H9 (cell line): ENCODE measurements around the gene CNNM1. TPM values are rescaled to one million over a fixed set of nuclear protein-coding genes. Genes with fewer than 3 reads are reported as not detected.

Source experiments
- DNase-seq: peaks from one replicate; pipeline ENCODE4 v3.0.0-alpha.2; 2017
- H2AFZ ChIP-seq: one replicate; pipeline ENCODE4 v1.6.1; 2013; ENCODE audit warnings: mild to moderate bottlenecking, low read length, control low read depth, moderate library complexity
- H2AK5ac ChIP-seq: 2 replicates; pipeline ENCODE4 v1.6.1; 2013; ENCODE audit warnings: low read length, control low read depth, mixed read lengths; ENCODE audit not compliant: insufficient read length
- H2BK120ac ChIP-seq: one replicate; pipeline ENCODE4 v1.6.1; 2013; ENCODE audit warnings: low read depth, mild to moderate bottlenecking, low read length, control low read depth, inconsistent platforms; ENCODE audit not compliant: poor library complexity, severe bottlenecking
- H2BK12ac ChIP-seq: 2 replicates; pipeline ENCODE4 v1.6.1; 2013; ENCODE audit warnings: low read length, control low read depth, mixed read lengths, low read depth; ENCODE audit not compliant: insufficient read length
- H2BK15ac ChIP-seq: 2 replicates; pipeline ENCODE4 v1.6.1; 2013; ENCODE audit warnings: low read depth, low read length, control low read depth
- H2BK20ac ChIP-seq: one replicate; pipeline ENCODE4 v1.6.1; 2013; ENCODE audit warnings: low read depth, mild to moderate bottlenecking, low read length, control low read depth, inconsistent platforms; ENCODE audit not compliant: poor library complexity, severe bottlenecking
- H2BK5ac ChIP-seq: 2 replicates; pipeline ENCODE4 v1.6.1; 2013; ENCODE audit warnings: low read length, control low read depth, mixed read lengths; ENCODE audit not compliant: insufficient read length
- H3K14ac ChIP-seq: 2 replicates; pipeline ENCODE4 v1.6.1; 2013; ENCODE audit warnings: low read length, control low read depth; ENCODE audit not compliant: insufficient read depth
- H3K18ac ChIP-seq: 2 replicates; pipeline ENCODE4 v1.6.1; 2013; ENCODE audit warnings: low read depth, mild to moderate bottlenecking, mixed read lengths, low read length, control low read depth; ENCODE audit not compliant: insufficient read length
- H3K23ac ChIP-seq: 2 replicates; pipeline ENCODE4 v1.6.1; 2013; ENCODE audit warnings: low read length, control low read depth, mixed read lengths, low read depth; ENCODE audit not compliant: insufficient read length
- H3K23me2 ChIP-seq: 2 replicates; pipeline ENCODE4 v1.6.1; 2013; ENCODE audit warnings: low read depth, mild to moderate bottlenecking, mixed read lengths, low read length, control low read depth; ENCODE audit not compliant: insufficient read length, poor library complexity, severe bottlenecking
- H3K27ac ChIP-seq: 2 replicates; pipeline ENCODE4 v1.5.1; 2013; ENCODE audit warnings: low read length, control low read depth, mixed read lengths, low read depth; ENCODE audit not compliant: insufficient read length
- H3K27me3 ChIP-seq: 2 replicates; pipeline ENCODE4 v1.6.1; 2013; ENCODE audit warnings: low read length, control low read depth, inconsistent platforms; ENCODE audit not compliant: insufficient read depth
- H3K4ac ChIP-seq: 2 replicates; pipeline ENCODE4 v1.6.1; 2013; ENCODE audit warnings: low read depth, mild to moderate bottlenecking, control low read depth, inconsistent platforms, low read length, moderate library complexity
- H3K4me1 ChIP-seq: 2 replicates; pipeline ENCODE4 v1.6.1; 2013; ENCODE audit warnings: low read length, control low read depth, inconsistent platforms; ENCODE audit not compliant: insufficient read depth
- H3K4me2 ChIP-seq: 2 replicates; pipeline ENCODE4 v1.6.1; 2013; ENCODE audit warnings: low read length, control low read depth, mixed read lengths; ENCODE audit not compliant: insufficient read length, insufficient read depth
- H3K56ac ChIP-seq: 2 replicates; pipeline ENCODE4 v1.6.1; 2013; ENCODE audit warnings: low read depth, mild to moderate bottlenecking, mixed read lengths, low read length, control low read depth; ENCODE audit not compliant: insufficient read length
- H3K79me1 ChIP-seq: 2 replicates; pipeline ENCODE4 v1.6.1; 2013; ENCODE audit warnings: low read depth, mild to moderate bottlenecking, moderate library complexity, low read length, control low read depth, inconsistent platforms; ENCODE audit not compliant: insufficient read depth, poor library complexity, severe bottlenecking
- H3K79me2 ChIP-seq: 2 replicates; pipeline ENCODE4 v1.6.1; 2013; ENCODE audit warnings: low read length, control low read depth, inconsistent platforms; ENCODE audit not compliant: insufficient read depth
- H3K9ac ChIP-seq: 2 replicates; pipeline ENCODE4 v1.6.1; 2013; ENCODE audit warnings: low read length, control low read depth, mixed read lengths; ENCODE audit not compliant: insufficient read length; ENCODE audit errors: extremely low read depth
- H3K9me3 ChIP-seq: one replicate; pipeline ENCODE4 v1.6.1; 2013; ENCODE audit warnings: low read depth, low read length, inconsistent platforms; ENCODE audit not compliant: control insufficient read depth
- H3T11ph ChIP-seq: one replicate; pipeline ENCODE4 v1.6.1; 2013; ENCODE audit warnings: mild to moderate bottlenecking, low read length, control low read depth, inconsistent platforms
- H4K20me1 ChIP-seq: one replicate; pipeline ENCODE4 v1.6.1; 2013; ENCODE audit not compliant: control insufficient read depth, insufficient read length, insufficient read depth
- H4K5ac ChIP-seq: 2 replicates; pipeline ENCODE4 v1.6.1; 2013; ENCODE audit warnings: low read depth, mild to moderate bottlenecking, mixed read lengths, low read length, control low read depth; ENCODE audit not compliant: insufficient read length
- H4K8ac ChIP-seq: replicated peaks from 2 replicates; pipeline ENCODE4 v1.6.1; 2013; ENCODE audit warnings: low read length, control low read depth, mixed read lengths, low read depth; ENCODE audit not compliant: insufficient read length
- H4K91ac ChIP-seq: 2 replicates; pipeline ENCODE4 v1.6.1; 2013; ENCODE audit warnings: low read depth, mild to moderate bottlenecking, moderate library complexity, mixed read lengths, low read length, control low read depth; ENCODE audit not compliant: insufficient read length
- H3K27ac Mint-ChIP-seq, 3 experiments: 2 replicates in 2 of 3; 3 replicates in 1 of 3; pipeline ENCODE4 v1.8.0; 2020 to 2021; ENCODE audit warnings: mixed read lengths in 3 of 3, mild to moderate bottlenecking in 1 of 3, moderate library complexity in 1 of 3
- H3K27me3 Mint-ChIP-seq: 2 replicates; pipeline ENCODE4 v1.8.0; 2021; ENCODE audit warnings: low read depth, mild to moderate bottlenecking, moderate library complexity, mixed read lengths
- H3K36me3 Mint-ChIP-seq, 3 experiments: 2 replicates in 2 of 3; 3 replicates in 1 of 3; pipeline ENCODE4 v1.8.0; 2020 to 2021; ENCODE audit warnings: low read depth in 3 of 3, mixed read lengths in 3 of 3; ENCODE audit not compliant: insufficient read depth in 1 of 3
- H3K4me1 Mint-ChIP-seq, 2 experiments: 2 replicates each; pipeline ENCODE4 v1.8.0; 2020; ENCODE audit warnings: mixed read lengths in 2 of 2
- H3K4me3 Mint-ChIP-seq, 2 experiments: 2 replicates in 1 of 2; 3 replicates in 1 of 2; pipeline ENCODE4 v1.8.0; 2020 to 2021; ENCODE audit warnings: mild to moderate bottlenecking in 2 of 2, mixed read lengths in 2 of 2, moderate library complexity in 1 of 2
- H3K9me3 Mint-ChIP-seq, 2 experiments: 2 replicates in 1 of 2; 3 replicates in 1 of 2; pipeline ENCODE4 v1.8.0; 2020; ENCODE audit warnings: mild to moderate bottlenecking in 2 of 2, mixed read lengths in 2 of 2, moderate library complexity in 1 of 2
- WGBS: extraction: QIAGEN DNeasy Blood & Tissue Kit; methylation state at CpG from one replicate; pipeline ENCODE4 v1.1.7; 2013; ENCODE audit warnings: missing lambda C conversion rate, low lambda C conversion rate, mixed read lengths; ENCODE audit not compliant: insufficient read length; ENCODE audit errors: extremely low coverage; 5-methylcytosine and 5-hydroxymethylcytosine counted together
- total RNA-seq: library from RNA; stranded (reverse); gene quantifications from 2 replicates; pipeline ENCODE4 v1.2.1, GENCODE V29; 2021
- TF ChIP-seq, protein P1 (sequence below): fragments of 200-600 bp; sonication (generic); conservative IDR thresholded peaks from 3 replicates; pipeline ENCODE4 v1.8.0; 2021; ENCODE audit warnings: antibody characterized with exemption, mild to moderate bottlenecking

CNNM1 gene
- total RNA-seq, 1 experiment from 2014 or later, result 0.35 TPM

DNA sequence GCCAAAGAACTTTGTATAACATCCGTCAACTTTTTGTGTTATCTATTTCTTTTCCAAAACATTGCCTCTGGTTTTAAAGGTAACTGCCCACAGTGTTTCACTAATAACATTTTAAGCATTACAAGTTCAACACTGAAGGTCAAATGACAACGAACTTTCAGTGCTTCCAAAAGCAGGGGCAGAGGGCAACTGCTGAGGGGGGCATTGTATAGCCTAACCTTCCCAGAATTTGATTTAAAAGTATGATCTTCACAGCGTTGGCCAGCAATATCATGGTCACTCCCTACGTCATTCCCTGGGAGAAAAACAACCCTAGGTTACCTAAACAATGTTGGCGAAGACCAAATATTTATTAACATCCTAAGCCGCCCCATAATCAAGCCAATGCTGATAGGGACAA, 103.7 kb downstream of the CNNM1 start:
- Histone ChIP-seq H2BK20ac (no peak overlapping the region), H3K9me3 (no peaks in the 10 kb centered on the region), H2BK15ac (no peak overlapping the region), H2BK120ac (no peak overlapping the region), H4K5ac (no peak overlapping the region), H2BK5ac (no peak overlapping the region), H3K9ac (no peak overlapping the region), H3K4me1 (no peaks in the 10 kb centered on the region; the same call in 1 of the 2 replicates), H3K18ac (no peak overlapping the region), H3K23ac (no peak overlapping the region), H3K27me3 (no peaks in the 10 kb centered on the region), H3K4ac (no peak overlapping the region), H4K20me1 (no peaks in the 10 kb centered on the region), H3K23me2 (peaks cover 8% of the 10 kb centered on the region), H4K8ac (no peak overlapping the region), H3K14ac (no peak overlapping the region), H3K56ac (no peak overlapping the region), H4K91ac (no peak overlapping the region), H3K79me2 (peaks cover 6% of the 10 kb centered on the region; the same call in 1 of the 2 replicates), H3T11ph (no peak overlapping the region), H3K4me2 (no peak overlapping the region), H2AK5ac (no peak overlapping the region), H3K27ac (no peak overlapping the region), H2BK12ac (no peak overlapping the region), H2AFZ (no peak overlapping the region), H3K79me1 (peaks cover 2% of the 10 kb centered on the region)
- no peaks in the 10 kb centered on the region for H3K9me3 Mint-ChIP-seq
- peaks cover 14 to 20% of the 10 kb centered on the region in 2 experiments for H3K4me1 Mint-ChIP-seq
- DNase-seq, result no peak
- no CpG with 5 or more reads among the region's 6 CpGs for WGBS
- TF ChIP-seq, protein P1, sequence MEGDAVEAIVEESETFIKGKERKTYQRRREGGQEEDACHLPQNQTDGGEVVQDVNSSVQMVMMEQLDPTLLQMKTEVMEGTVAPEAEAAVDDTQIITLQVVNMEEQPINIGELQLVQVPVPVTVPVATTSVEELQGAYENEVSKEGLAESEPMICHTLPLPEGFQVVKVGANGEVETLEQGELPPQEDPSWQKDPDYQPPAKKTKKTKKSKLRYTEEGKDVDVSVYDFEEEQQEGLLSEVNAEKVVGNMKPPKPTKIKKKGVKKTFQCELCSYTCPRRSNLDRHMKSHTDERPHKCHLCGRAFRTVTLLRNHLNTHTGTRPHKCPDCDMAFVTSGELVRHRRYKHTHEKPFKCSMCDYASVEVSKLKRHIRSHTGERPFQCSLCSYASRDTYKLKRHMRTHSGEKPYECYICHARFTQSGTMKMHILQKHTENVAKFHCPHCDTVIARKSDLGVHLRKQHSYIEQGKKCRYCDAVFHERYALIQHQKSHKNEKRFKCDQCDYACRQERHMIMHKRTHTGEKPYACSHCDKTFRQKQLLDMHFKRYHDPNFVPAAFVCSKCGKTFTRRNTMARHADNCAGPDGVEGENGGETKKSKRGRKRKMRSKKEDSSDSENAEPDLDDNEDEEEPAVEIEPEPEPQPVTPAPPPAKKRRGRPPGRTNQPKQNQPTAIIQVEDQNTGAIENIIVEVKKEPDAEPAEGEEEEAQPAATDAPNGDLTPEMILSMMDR, result no peak
- H3K36me3 Mint-ChIP-seq, result 0 out of 7 replicates have a peak, but pooled peaks cover 0 to 3% (median 0%) of the 10 kb centered on the region in 3 experiments
- no peak overlapping the region for H3K4me3 Mint-ChIP-seq
- no peaks in the 10 kb centered on the region; the same call in none of the 2 replicates for H3K27me3 Mint-ChIP-seq
- no peak overlapping the region for H3K27ac Mint-ChIP-seq
